HG03039 (cell line): ENCODE data around the gene ZSCAN29.
A peak's percentile ranks its signal among the peaks of the same experiment; 100 is the strongest.

Source experiments
- ATAC-seq: cut with Tn5 transposase; IDR thresholded peaks from one replicate; pipeline ENCODE4 v1.9.1; 2021; ENCODE audit warnings: mild to moderate bottlenecking, moderate library complexity; ENCODE audit not compliant: unreplicated experiment

ZSCAN29 gene

DNA sequence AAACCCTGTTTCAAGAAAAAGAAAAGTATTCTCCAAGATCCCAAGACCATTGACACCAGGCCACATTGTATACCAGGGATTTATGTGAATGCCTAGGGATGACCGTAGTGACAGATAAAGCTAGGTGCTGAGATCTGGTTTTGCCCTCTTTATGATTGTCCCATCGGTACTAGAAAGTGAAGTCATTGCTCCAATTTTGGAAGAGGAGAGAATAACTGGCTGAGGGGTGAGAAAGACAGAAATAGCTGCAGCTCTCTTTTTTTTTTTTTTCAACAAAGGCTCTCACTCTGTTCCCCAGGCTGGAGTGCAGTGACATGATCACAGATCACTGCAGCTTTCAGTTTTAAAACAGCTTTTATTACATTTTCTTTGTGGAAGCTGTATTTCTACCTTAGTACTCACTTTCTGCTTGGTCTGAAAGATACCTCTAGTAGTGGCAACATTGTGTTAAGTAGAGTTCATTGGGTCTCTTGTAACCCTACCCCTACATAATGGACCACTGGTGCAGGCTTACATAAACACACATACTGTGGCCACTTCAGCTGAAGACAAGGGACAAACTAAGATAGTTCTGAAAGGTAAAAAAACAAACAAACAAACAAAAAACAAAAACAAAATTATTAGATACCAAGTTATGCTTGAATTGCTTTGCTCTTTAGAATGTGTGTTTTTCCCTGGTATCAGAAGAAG is 18.0 kb downstream of the ZSCAN29 start:
- ATAC-seq, result no peak

GRCh38 chr15:43347114-43347513 is 23.7 kb downstream of the ZSCAN29 start:
- no peak for ATAC-seq

DNA sequence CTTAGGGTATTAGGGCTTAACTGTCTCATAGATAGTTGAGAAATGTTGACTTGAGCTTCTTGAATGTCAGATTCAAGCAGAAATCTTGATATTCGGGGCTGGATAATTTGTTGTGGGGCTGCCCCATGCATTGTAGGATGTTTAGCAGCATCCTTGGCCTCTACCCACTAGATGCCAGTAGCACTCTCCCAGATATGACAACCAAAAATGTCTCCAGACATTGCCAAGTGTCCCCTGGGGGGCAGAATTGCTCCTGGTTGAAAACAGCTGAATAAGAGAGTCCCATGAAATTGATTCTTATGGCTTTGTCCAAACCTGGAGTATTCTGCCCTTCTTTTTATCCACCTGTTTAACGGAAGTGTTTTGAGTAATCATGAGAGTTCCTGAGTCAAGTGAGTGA is 24.5 kb downstream of the ZSCAN29 start:
- ATAC-seq, result no peak

DNA sequence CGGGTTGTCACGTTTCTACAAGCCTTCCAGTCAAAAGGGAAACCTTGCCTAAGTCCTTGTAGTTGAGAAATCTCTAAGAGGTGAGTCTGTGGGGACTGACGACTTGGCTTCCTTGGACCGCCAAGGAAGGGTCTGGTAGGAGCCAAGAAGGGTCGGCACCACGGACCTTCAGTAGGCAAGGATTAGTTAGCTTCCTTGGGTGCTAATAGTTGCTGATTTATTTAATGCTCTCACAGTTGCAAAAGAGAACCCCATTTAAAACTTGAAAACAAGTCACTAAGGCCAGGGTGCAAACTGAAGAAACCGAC is 40.1 kb downstream of the ZSCAN29 start:
- ATAC-seq, result peak; percentile 20

GRCh38 chr15:43329960-43330779 is 40.7 kb downstream of the ZSCAN29 start, which contains the start of gene LCMT2:
LCMT2 (minus strand) TSS chr15:43330573; CDS start chr15:43330489, 84 bp downstream.
- peak; percentile 71 for ATAC-seq

DNA sequence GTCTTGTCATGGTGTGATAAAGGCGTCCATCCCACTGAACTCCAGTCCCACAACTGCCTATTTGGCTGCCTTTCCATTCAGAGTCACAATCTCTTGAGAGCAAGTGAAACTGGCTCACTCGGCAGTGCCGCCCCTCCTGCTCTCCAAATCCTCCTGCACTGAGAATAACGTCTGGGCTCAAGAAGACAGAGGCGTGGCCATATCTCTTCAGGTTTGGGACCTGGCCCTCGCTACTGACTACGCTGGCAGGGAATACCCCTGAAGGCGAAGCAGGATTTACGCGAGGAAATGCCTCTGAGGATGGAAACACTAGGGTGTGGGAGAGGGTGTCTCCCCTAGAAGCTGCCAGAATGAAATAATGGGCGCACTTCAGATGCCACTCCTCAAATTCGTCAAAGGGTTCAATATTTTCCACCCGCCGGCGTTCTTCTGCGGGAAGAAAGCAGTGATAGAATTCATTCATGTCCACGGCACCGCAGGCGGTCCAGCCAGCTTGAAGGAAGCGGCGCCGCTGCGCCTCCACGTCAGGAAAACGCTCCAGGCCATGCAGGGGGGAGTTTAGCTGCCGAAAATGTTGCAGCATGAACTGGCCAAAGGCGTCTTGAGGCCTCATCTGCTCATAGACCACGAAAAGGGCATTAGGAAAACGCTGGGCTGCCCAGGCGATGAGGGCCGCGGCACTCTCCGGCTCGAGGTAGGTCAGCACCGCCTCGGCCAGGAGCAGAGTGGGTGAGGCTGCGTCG is 41.5 kb downstream of the ZSCAN29 start:
- ATAC-seq, result no peak

- ATAC-seq, result no peak
Observed at GRCh38 chr15:43325039-43325684, 45.7 kb downstream of the ZSCAN29 start.

DNA sequence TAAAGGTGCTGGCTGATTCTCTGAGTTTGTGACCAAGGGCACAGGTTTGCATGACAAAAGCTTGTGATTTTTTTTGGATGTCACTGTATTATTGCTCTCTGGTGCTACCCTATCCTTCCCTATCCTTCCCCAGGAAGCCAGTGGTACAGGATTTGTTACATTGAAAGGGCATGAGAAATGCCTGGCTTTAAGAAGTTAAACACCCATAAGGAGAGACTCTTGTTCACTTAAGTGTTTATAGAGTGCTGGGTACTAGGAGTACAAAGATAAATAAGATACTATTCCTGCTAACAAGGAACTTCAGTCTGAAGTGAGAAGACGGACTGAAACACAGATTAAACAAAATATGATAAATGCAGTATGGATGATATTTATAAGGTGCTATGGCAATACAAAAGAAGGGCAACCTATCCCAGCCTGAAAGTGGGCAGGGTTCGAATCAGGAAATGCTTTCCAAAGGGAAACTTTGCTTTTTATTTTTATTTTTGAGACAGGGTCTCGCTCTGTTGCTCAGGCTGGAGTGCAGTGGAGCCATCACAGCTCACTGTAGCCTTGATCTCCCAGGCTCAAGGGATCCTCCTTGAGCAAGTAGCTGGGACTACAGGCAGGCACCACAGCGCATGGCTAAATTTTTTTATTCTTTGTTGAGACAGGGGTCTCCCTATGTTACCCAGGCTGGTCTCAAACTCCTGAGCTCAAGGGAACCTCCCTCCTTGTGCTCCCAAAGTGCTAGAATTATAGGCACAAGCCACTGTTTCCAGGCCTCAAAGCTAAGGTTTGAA is 51.7 kb downstream of the ZSCAN29 start:
- no peak for ATAC-seq

GRCh38 chr15:43317566-43318184 is 53.2 kb downstream of the ZSCAN29 start:
- no peak for ATAC-seq

DNA sequence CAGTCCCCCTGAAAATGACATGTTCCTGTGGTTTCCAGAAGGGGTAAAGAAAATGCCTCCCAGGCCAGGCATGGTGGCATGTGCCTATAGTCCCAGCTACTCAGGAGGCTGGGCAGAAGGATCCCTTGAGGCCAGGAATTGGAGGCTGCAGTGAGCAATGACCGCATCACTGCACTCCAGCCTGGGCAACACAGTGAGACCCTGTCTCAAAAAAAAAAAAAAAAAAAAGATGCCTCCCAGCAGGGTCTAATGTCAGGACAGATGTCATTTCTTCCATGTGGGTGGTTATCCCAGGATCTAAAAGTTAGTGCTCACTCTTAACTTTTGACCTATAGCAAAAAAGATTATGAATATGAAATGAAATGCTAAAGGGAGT is 53.9 kb downstream of the ZSCAN29 start:
- ATAC-seq, result no peak

- no peak for ATAC-seq
Observed at GRCh38 chr15:43316016-43316970, 54.5 kb downstream of the ZSCAN29 start.

DNA sequence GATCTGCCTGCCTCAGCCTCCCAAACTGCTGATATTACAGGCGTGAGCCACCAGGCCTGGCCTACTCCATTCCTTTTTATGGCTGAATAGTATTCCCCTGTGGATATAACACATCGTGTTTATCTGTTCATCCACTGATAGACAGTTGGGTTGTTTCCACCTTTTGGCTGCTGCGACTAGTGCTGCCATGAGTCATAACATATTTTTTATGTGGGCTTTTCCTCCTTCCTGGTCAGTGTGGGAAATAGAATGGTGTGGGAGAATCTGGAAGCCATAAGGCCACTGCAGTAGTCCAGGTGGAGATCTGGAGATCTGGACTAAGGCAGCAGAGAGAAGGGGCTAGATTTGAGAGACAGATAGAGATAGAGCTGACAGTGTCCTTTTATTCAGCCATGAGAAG is 56.7 kb downstream of the ZSCAN29 start:
- no peak for ATAC-seq

DNA sequence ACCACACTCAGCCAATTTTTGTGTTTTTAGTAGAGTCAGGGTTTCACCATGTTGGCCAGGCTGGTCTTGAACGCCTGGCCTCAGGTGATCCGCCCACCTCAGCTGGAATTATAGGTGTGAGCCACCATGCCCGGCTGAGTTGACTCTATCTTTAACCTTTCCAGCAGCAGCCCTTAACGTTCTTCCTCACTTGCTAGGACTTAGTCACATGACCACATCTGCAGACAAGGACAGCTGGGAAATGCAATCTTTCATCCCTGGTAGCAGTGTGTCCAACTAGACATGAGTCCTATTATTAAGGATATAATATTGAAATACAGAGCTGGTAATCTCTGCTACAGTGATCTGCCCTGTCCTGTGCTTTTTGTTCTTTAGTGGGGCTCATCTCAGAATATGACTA is 58.5 kb downstream of the ZSCAN29 start:
- ATAC-seq, result no peak
